Mesendoderm (in vitro differentiated cells): ENCODE results near the gene ARHGAP26.

Source experiments
- DNase-seq: peaks from one replicate; pipeline ENCODE4 v3.0.0; 2013
- H2AK5ac ChIP-seq: 2 replicates; pipeline ENCODE4 v1.6.1; 2013; ENCODE audit warnings: low read length, inconsistent platforms
- H2BK120ac ChIP-seq: 2 replicates; pipeline ENCODE4 v1.6.1; 2013; ENCODE audit warnings: low read depth, mild to moderate bottlenecking, low read length, moderate library complexity, mixed read lengths
- H2BK15ac ChIP-seq: replicated peaks from 2 replicates; pipeline ENCODE4 v1.6.1; 2013; ENCODE audit warnings: low read depth, mild to moderate bottlenecking, moderate library complexity
- H2BK5ac ChIP-seq: 2 replicates; pipeline ENCODE4 v1.6.1; 2013; ENCODE audit warnings: low read length, inconsistent platforms
- H3K18ac ChIP-seq: 2 replicates; pipeline ENCODE4 v1.6.1; 2013; ENCODE audit warnings: mild to moderate bottlenecking, low read length, mixed read lengths
- H3K23ac ChIP-seq: one replicate; pipeline ENCODE4 v1.6.1; 2013; ENCODE audit warnings: low read length
- H3K27ac ChIP-seq: 2 replicates; pipeline ENCODE4 v1.5.1; 2013; ENCODE audit warnings: low read depth, mild to moderate bottlenecking, inconsistent platforms, low read length, moderate library complexity
- H3K27me3 ChIP-seq: 2 replicates; pipeline ENCODE4 v1.6.1; 2013; ENCODE audit warnings: low read length, control low read depth, mild to moderate bottlenecking, inconsistent platforms; ENCODE audit not compliant: insufficient read depth, poor library complexity
- H3K36me3 ChIP-seq: 2 replicates; pipeline ENCODE4 v1.6.1; 2013; ENCODE audit warnings: low read length, inconsistent platforms; ENCODE audit not compliant: control insufficient read depth, insufficient read depth
- H3K4ac ChIP-seq: one replicate; pipeline ENCODE4 v1.6.1; 2013; ENCODE audit warnings: low read depth, mild to moderate bottlenecking, low read length, moderate library complexity
- H3K4me1 ChIP-seq: 2 replicates; pipeline ENCODE4 v1.6.1; 2013; ENCODE audit warnings: low read depth, low read length, inconsistent platforms; ENCODE audit not compliant: control insufficient read depth
- H3K4me2 ChIP-seq: 2 replicates; pipeline ENCODE4 v1.6.1; 2013; ENCODE audit warnings: low read length
- H3K4me3 ChIP-seq: 2 replicates; pipeline ENCODE4 v1.5.1; 2013; ENCODE audit warnings: mild to moderate bottlenecking, low read length
- H3K56ac ChIP-seq: one replicate; pipeline ENCODE4 v1.6.1; 2013; ENCODE audit warnings: low read length
- H3K79me1 ChIP-seq: 2 replicates; pipeline ENCODE4 v1.6.1; 2013; ENCODE audit warnings: low read length, inconsistent platforms
- H3K79me2 ChIP-seq: 2 replicates; pipeline ENCODE4 v1.6.1; 2013; ENCODE audit warnings: mild to moderate bottlenecking, low read length; ENCODE audit not compliant: control insufficient read depth, insufficient read depth
- H3K9ac ChIP-seq: 2 replicates; pipeline ENCODE4 v1.6.1; 2013; ENCODE audit warnings: low read length, inconsistent platforms
- H4K5ac ChIP-seq: one replicate; pipeline ENCODE4 v1.6.1; 2013; ENCODE audit warnings: low read length
- H4K8ac ChIP-seq: one replicate; pipeline ENCODE4 v1.6.1; 2013; ENCODE audit warnings: low read depth, mild to moderate bottlenecking, control low read depth, low read length, moderate library complexity
- WGBS: extraction: QIAGEN DNeasy Blood & Tissue Kit; methylation state at CpG from one replicate; pipeline ENCODE4 v1.1.7; 2013; ENCODE audit warnings: low lambda C conversion rate, missing lambda C conversion rate; ENCODE audit not compliant: insufficient coverage; ENCODE audit errors: extremely low coverage; 5-methylcytosine and 5-hydroxymethylcytosine counted together

ARHGAP26 gene

DNA sequence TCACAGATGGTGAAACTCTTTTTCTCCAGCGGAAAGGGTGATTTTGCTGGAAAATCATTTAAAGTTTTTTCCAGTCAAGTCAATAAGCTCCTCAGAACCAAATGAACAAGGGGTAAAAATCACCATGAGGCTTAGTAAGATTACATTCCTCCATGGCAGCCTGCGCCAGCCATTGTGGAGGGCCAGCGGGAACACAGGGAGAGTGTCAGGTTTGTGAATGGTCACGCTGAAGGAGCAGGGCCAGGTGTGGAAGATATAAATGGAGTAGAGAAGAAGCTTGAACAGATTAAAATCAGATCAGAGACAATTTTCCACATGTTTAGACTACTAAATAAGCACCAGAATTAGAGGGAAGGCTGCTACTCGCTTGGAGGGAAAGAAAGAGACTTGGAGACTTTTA, 424.5 kb downstream of the ARHGAP26 start:
- Histone ChIP-seq H3K4me3 (no peak overlapping the region), H3K36me3 (no peaks in the 10 kb centered on the region), H2BK15ac (no peak overlapping the region), H2AK5ac (no peak overlapping the region), H2BK120ac (no peak overlapping the region), H4K5ac (no peak overlapping the region), H3K79me2 (no peaks in the 10 kb centered on the region), H3K56ac (no peak overlapping the region), H3K79me1 (no peaks in the 10 kb centered on the region), H2BK5ac (no peak overlapping the region), H3K9ac (no peak overlapping the region), H3K4me1 (no peaks in the 10 kb centered on the region), H4K8ac (no peak overlapping the region), H3K27ac (no peak overlapping the region), H3K4me2 (no peak overlapping the region), H3K27me3 (no peaks in the 10 kb centered on the region), H3K4ac (no peak overlapping the region), H3K23ac (no peak overlapping the region), H3K18ac (no peak overlapping the region)
- DNase-seq, result no peak
- no CpG with 5 or more reads among the region's 5 CpGs for WGBS

DNA sequence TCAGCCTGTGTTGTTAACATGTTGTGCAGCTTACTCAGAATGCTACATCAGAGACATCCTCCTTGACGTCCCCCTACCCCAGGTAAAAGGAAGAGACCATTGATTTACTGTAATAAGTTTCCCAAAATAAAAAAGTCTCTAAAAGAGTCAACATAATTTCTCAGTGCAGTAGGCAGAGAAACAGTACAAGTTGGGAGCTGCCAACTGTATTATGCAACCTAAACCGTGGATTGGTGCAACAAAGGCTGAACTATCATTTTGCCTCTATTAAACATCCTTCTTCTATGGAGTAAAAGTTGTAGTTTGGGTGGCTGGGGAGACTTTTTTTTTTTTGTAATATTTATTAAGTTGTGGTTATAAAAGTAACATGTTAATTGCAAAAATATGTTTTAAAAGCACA, 425.3 kb downstream of the ARHGAP26 start:
- Histone ChIP-seq H4K5ac (no peak overlapping the region), H3K23ac (no peak overlapping the region), H3K79me2 (no peaks in the 10 kb centered on the region), H3K56ac (no peak overlapping the region), H3K27ac (no peak overlapping the region), H3K4me3 (no peak overlapping the region), H3K9ac (no peak overlapping the region), H3K18ac (no peak overlapping the region), H3K4me1 (no peaks in the 10 kb centered on the region), H4K8ac (no peak overlapping the region), H2BK120ac (no peak overlapping the region), H2BK15ac (no peak overlapping the region), H2AK5ac (no peak overlapping the region), H3K79me1 (no peaks in the 10 kb centered on the region), H3K4ac (no peak overlapping the region), H3K4me2 (no peak overlapping the region), H3K36me3 (no peaks in the 10 kb centered on the region), H3K27me3 (no peaks in the 10 kb centered on the region), H2BK5ac (no peak overlapping the region)
- no peak for DNase-seq
- no CpG with 5 or more reads among the region's 2 CpGs for WGBS

DNA sequence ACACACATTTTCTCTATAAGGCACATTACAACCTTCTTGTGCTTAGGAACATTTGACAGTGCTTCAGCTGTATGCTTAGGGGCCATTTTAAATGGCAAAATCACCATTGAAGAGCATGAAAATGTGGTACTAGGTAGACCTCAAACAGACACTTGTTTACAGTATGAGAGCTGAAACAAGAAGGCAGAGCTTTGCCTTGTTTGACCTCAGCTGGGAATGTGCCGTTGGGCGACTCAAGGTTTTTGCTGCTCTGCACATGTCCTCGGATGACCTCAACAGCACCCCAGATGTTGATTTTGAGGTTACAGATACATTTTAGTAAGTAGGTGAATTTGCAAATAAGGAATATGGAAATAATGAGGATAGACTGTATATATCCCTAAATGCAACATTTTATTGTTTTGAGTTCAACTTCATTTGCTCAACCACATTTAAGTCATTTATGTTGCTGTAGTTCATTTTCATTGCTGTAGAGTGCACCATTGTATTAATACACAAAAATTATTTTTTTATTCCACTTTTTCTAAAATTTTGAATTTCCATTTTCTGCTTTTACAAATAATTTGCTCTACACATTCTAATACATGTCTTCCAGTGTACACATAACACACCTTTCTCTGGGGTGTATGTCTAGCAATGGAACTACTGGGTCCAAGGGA, 426.6 kb downstream of the ARHGAP26 start:
- Histone ChIP-seq H3K36me3 (no peaks in the 10 kb centered on the region), H3K79me2 (no peaks in the 10 kb centered on the region), H3K27ac (no peak overlapping the region), H3K9ac (no peak overlapping the region), H3K23ac (no peak overlapping the region), H2BK5ac (no peak overlapping the region), H3K18ac (no peak overlapping the region), H3K56ac (no peak overlapping the region), H3K4me1 (no peaks in the 10 kb centered on the region), H2BK15ac (no peak overlapping the region), H3K4me3 (no peak overlapping the region), H3K79me1 (no peaks in the 10 kb centered on the region), H4K8ac (no peak overlapping the region), H2BK120ac (no peak overlapping the region), H3K27me3 (no peaks in the 10 kb centered on the region), H3K4ac (no peak overlapping the region), H4K5ac (no peak overlapping the region), H2AK5ac (no peak overlapping the region), H3K4me2 (no peak overlapping the region)
- no CpG with 5 or more reads among the region's 3 CpGs for WGBS
- DNase-seq, result no peak

DNA sequence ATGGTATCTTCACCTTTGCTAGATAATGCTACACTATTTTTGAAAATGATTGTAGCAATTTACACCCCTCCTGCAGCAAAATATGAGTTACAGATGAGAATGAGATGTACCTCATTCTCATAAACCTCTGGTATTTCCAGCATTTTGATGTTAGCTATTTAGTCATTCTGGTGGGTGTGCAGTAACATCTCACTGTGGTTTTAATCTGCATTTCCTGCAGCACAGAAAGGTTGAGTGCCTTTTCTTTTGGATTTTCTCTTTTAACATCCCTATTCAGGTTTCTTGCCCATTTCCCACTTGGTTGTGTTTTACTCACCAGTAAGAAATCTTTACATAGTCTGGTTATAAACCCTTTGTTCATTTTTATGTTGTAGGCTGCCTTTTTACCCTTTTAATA, 427.1 kb downstream of the ARHGAP26 start:
- no peak overlapping the region for H3K27ac ChIP-seq
- H3K4me2 ChIP-seq, result no peak overlapping the region
- H3K18ac ChIP-seq, result no peak overlapping the region
- H2AK5ac ChIP-seq, result no peak overlapping the region
- H3K23ac ChIP-seq, result no peak overlapping the region
- H3K79me2 ChIP-seq, result no peaks in the 10 kb centered on the region
- no peak overlapping the region for H4K8ac ChIP-seq
- H3K4me3 ChIP-seq, result no peak overlapping the region
- no peaks in the 10 kb centered on the region for H3K79me1 ChIP-seq
- no peak overlapping the region for H3K9ac ChIP-seq
- no peak overlapping the region for H4K5ac ChIP-seq
- no peak overlapping the region for H2BK120ac ChIP-seq
- H3K56ac ChIP-seq, result no peak overlapping the region
- no peak overlapping the region for H2BK15ac ChIP-seq
- no peak for DNase-seq
- H3K36me3 ChIP-seq, result no peaks in the 10 kb centered on the region
- H3K4ac ChIP-seq, result no peak overlapping the region
- no peaks in the 10 kb centered on the region for H3K27me3 ChIP-seq
- no peaks in the 10 kb centered on the region for H3K4me1 ChIP-seq
- no peak overlapping the region for H2BK5ac ChIP-seq

DNA sequence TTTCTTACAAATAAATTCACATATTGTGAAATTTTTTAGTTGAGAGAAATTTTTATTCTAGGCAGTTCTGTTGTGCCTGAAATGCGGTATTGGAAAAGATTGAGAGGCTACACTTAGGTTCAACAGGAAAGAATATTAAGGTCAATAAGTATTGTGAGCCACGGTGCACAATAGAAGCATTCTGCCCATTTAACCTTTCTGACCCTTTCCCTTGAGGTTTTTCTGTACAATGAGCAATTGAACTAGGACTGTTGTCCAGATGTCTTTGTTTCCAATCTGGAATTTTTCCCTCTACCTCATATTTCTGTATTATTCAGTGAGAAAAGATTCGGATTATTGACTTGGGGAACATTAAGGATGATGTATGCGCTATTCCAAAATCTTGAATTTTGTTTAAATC, 428.2 kb downstream of the ARHGAP26 start:
- H3K23ac ChIP-seq, result no peak overlapping the region
- no peak overlapping the region for H3K4me2 ChIP-seq
- H2BK120ac ChIP-seq, result no peak overlapping the region
- H3K79me1 ChIP-seq, result no peaks in the 10 kb centered on the region
- H3K4me3 ChIP-seq, result no peak overlapping the region
- no peaks in the 10 kb centered on the region for H3K36me3 ChIP-seq
- no peaks in the 10 kb centered on the region for H3K79me2 ChIP-seq
- no peak overlapping the region for H3K18ac ChIP-seq
- H2AK5ac ChIP-seq, result no peak overlapping the region
- H3K27me3 ChIP-seq, result no peaks in the 10 kb centered on the region
- no peak overlapping the region for H3K4ac ChIP-seq
- H3K9ac ChIP-seq, result no peak overlapping the region
- no peak overlapping the region for H4K5ac ChIP-seq
- H3K27ac ChIP-seq, result no peak overlapping the region
- no peak overlapping the region for H4K8ac ChIP-seq
- DNase-seq, result no peak
- H2BK15ac ChIP-seq, result no peak overlapping the region
- no peak overlapping the region for H2BK5ac ChIP-seq
- H3K56ac ChIP-seq, result no peak overlapping the region
- no peaks in the 10 kb centered on the region for H3K4me1 ChIP-seq
- no CpG with 5 or more reads among the region's 4 CpGs for WGBS

DNA sequence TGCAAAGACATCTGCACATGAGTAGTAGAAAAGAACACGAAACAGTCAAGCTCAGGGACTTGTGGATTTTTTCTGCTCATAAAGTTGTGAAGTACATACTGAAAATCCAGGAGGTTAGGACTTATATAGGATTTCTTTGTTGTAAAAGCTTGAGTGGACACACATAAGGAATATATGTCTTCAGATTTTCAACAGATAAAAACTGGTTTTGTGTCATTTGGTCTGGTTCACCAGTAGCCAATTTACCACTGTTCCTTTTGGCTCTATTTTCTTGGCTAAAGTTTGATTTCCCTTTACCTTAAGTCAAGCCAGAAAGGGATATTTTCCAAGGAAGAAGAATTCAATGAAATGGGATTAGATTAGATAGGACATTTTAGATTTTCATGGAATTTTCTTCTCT, 429.0 kb downstream of the ARHGAP26 start:
- no peaks in the 10 kb centered on the region for H3K36me3 ChIP-seq
- no peak overlapping the region for H4K8ac ChIP-seq
- no peak overlapping the region for H3K4me3 ChIP-seq
- no CpG with 5 or more reads among the region's 1 CpG for WGBS
- H3K4me2 ChIP-seq, result no peak overlapping the region
- H3K79me2 ChIP-seq, result no peaks in the 10 kb centered on the region
- no peak overlapping the region for H2BK5ac ChIP-seq
- no peak overlapping the region for H3K27ac ChIP-seq
- no peak overlapping the region for H4K5ac ChIP-seq
- no peak overlapping the region for H3K18ac ChIP-seq
- no peaks in the 10 kb centered on the region for H3K79me1 ChIP-seq
- H2AK5ac ChIP-seq, result no peak overlapping the region
- H3K27me3 ChIP-seq, result no peaks in the 10 kb centered on the region
- H2BK120ac ChIP-seq, result no peak overlapping the region
- no peak overlapping the region for H3K9ac ChIP-seq
- H3K56ac ChIP-seq, result no peak overlapping the region
- no peak overlapping the region for H3K4ac ChIP-seq
- no peak for DNase-seq
- H3K4me1 ChIP-seq, result no peaks in the 10 kb centered on the region
- no peak overlapping the region for H3K23ac ChIP-seq
- no peak overlapping the region for H2BK15ac ChIP-seq
